GM23338 (cell line): Measurements from ENCODE around the gene SLC39A10. TPM values are rescaled to one million over a fixed set of nuclear protein-coding genes. Genes with fewer than 3 reads are reported as not detected.

Source experiments
- ATAC-seq: fragments of 200-7000 bp; cut with Tn5 transposase; 3 replicates; pipeline ENCODE4 v1.9.1; 2020
- DNase-seq: peaks from one replicate; pipeline ENCODE4 v3.0.0-alpha.2; 2015; ENCODE audit warnings: low spot score
- H2AFZ ChIP-seq: fragments of 200-600 bp; sonication (generic); 2 replicates; pipeline ENCODE4 v1.8.0; 2016; ENCODE audit warnings: antibody characterized with exemption, mild to moderate bottlenecking, moderate library complexity
- H3F3A ChIP-seq: fragments of 200-600 bp; sonication (generic); replicated peaks from 2 replicates; pipeline ENCODE4 v1.8.0; 2017; ENCODE audit warnings: antibody characterized with exemption, mixed run types, low read depth
- H3K27ac ChIP-seq: fragments of 200-600 bp; sonication (generic); 2 replicates; pipeline ENCODE4 v1.6.1; 2016; ENCODE audit warnings: low read depth
- H3K27me3 ChIP-seq: fragments of 200-600 bp; sonication (generic); 2 replicates; pipeline ENCODE4 v1.8.0; 2016; ENCODE audit warnings: mild to moderate bottlenecking, mixed run types, moderate library complexity; ENCODE audit not compliant: insufficient read depth
- H3K36me3 ChIP-seq: fragments of 200-600 bp; sonication (generic); 2 replicates; pipeline ENCODE4 v1.8.0; 2016; ENCODE audit warnings: mild to moderate bottlenecking; ENCODE audit not compliant: insufficient read depth
- H3K4me1 ChIP-seq: fragments of 200-600 bp; sonication (generic); 2 replicates; pipeline ENCODE4 v1.8.0; 2016; ENCODE audit warnings: mild to moderate bottlenecking, moderate library complexity; ENCODE audit not compliant: insufficient read depth
- H3K4me2 ChIP-seq: fragments of 200-600 bp; sonication (generic); 2 replicates; pipeline ENCODE4 v1.7.1; 2017; ENCODE audit warnings: mixed run types
- H3K4me3 ChIP-seq: fragments of 200-600 bp; sonication (generic); 2 replicates; pipeline ENCODE4 v1.6.1; 2016; ENCODE audit warnings: mixed run types
- H3K79me2 ChIP-seq: fragments of 200-600 bp; sonication (generic); replicated peaks from 2 replicates; pipeline ENCODE4 v1.8.0; 2017; ENCODE audit warnings: mild to moderate bottlenecking; ENCODE audit not compliant: insufficient read depth
- H3K9me2 ChIP-seq: fragments of 200-600 bp; sonication (generic); 2 replicates; pipeline ENCODE4 v1.8.0; 2017; ENCODE audit not compliant: insufficient read depth
- H4K20me1 ChIP-seq: fragments of 200-600 bp; sonication (generic); replicated peaks from 2 replicates; pipeline ENCODE4 v1.8.0; 2017; ENCODE audit warnings: mild to moderate bottlenecking; ENCODE audit not compliant: insufficient read depth
- H3K27ac Mint-ChIP-seq: 2 replicates; pipeline ENCODE4 v1.8.0; 2020; ENCODE audit warnings: inconsistent platforms, mild to moderate bottlenecking, moderate library complexity, mixed read lengths
- H3K27me3 Mint-ChIP-seq: 3 replicates; pipeline ENCODE4 v1.8.0; 2022; ENCODE audit warnings: low read depth, mild to moderate bottlenecking, moderate library complexity, mixed read lengths, inconsistent platforms; ENCODE audit not compliant: insufficient read depth, poor library complexity
- H3K36me3 Mint-ChIP-seq: 3 replicates; pipeline ENCODE4 v1.8.0; 2021; ENCODE audit warnings: low read depth, mild to moderate bottlenecking, inconsistent platforms, moderate library complexity, mixed read lengths
- H3K4me1 Mint-ChIP-seq: 3 replicates; pipeline ENCODE4 v1.8.0; 2020; ENCODE audit warnings: mild to moderate bottlenecking, inconsistent platforms, mixed read lengths
- H3K4me3 Mint-ChIP-seq: 3 replicates; pipeline ENCODE4 v1.8.0; 2021; ENCODE audit warnings: moderate library complexity, mild to moderate bottlenecking, inconsistent platforms, mixed read lengths
- H3K9me3 Mint-ChIP-seq: 3 replicates; pipeline ENCODE4 v1.8.0; 2020; ENCODE audit warnings: moderate library complexity, mild to moderate bottlenecking, inconsistent platforms, mixed read lengths
- CREB1 ChIP-seq: fragments of 250-450 bp; sonication (Bioruptor Pico); IDR thresholded peaks from 2 replicates; pipeline ENCODE4 v1.5.0; 2020; ENCODE audit warnings: low read depth, mild to moderate bottlenecking, moderate library complexity
- CTCF ChIP-seq, 2 experiments: fragments of 200-600 bp in 1 of 2; sonication (generic) in 1 of 2; conservative IDR thresholded peaks; 2 replicates each; pipeline versions ENCODE4 v1.5.1 to v1.6.1; 2016 to 2017; ENCODE audit warnings: antibody characterized with exemption in 2 of 2, low read depth in 2 of 2, mild to moderate bottlenecking in 2 of 2, moderate library complexity in 1 of 2
- ETS1 ChIP-seq: IDR thresholded peaks from 2 replicates; pipeline ENCODE4 v1.6.1; 2016; ENCODE audit warnings: antibody characterized with exemption
- EZH2 ChIP-seq: fragments of 200-600 bp; sonication (generic); IDR thresholded peaks from one replicate; pipeline ENCODE4 v1.8.0; 2017; ENCODE audit warnings: antibody characterized with exemption, mild to moderate bottlenecking, low read depth; ENCODE audit not compliant: unreplicated experiment
- EZH2phosphoT487 ChIP-seq: fragments of 200-600 bp; sonication (generic); IDR thresholded peaks from one replicate; pipeline ENCODE4 v1.8.1; 2018; ENCODE audit warnings: antibody characterized with exemption; ENCODE audit not compliant: unreplicated experiment
- JUNB ChIP-seq: IDR thresholded peaks from one replicate; pipeline ENCODE4 v1.6.1; 2016; ENCODE audit warnings: antibody characterized with exemption; ENCODE audit not compliant: unreplicated experiment
- NANOG ChIP-seq: IDR thresholded peaks from 2 replicates; pipeline ENCODE4 v1.6.1; 2016; ENCODE audit warnings: antibody characterized with exemption, borderline replicate concordance
- POLR2AphosphoS5 ChIP-seq: IDR thresholded peaks from 2 replicates; pipeline ENCODE4 v1.6.1; 2016; ENCODE audit warnings: antibody characterized with exemption, low read depth
- REST ChIP-seq: IDR thresholded peaks from one replicate; pipeline ENCODE4 v1.6.1; 2018; ENCODE audit warnings: antibody characterized with exemption; ENCODE audit not compliant: unreplicated experiment
- STAT1 ChIP-seq: IDR thresholded peaks from one replicate; pipeline ENCODE4 v1.6.1; 2016; ENCODE audit warnings: antibody characterized with exemption; ENCODE audit not compliant: unreplicated experiment
- ZNF114 ChIP-seq: fragments of 250-450 bp; sonication (Bioruptor Pico); IDR thresholded peaks from 2 replicates; pipeline ENCODE4 v1.5.0; 2020; ENCODE audit warnings: mild to moderate bottlenecking, moderate library complexity
- ZNF331 ChIP-seq: fragments of 250-450 bp; sonication (Bioruptor Pico); IDR thresholded peaks from 2 replicates; pipeline ENCODE4 v1.5.0; 2020; ENCODE audit warnings: low read depth, mild to moderate bottlenecking, moderate library complexity
- ZNF462 ChIP-seq: fragments of 250-450 bp; sonication (Bioruptor Pico); IDR thresholded peaks from 2 replicates; pipeline ENCODE4 v1.5.0; 2020; ENCODE audit warnings: mild to moderate bottlenecking, moderate library complexity
- polyA plus RNA-seq: library from polyadenylated mRNA; unstranded; fragments of >200 nt; fragmentation: Nextera tagmentation; extraction: Ambion mirVana; gene quantifications from 2 replicates; pipeline ENCODE4 v1.2.1, GENCODE V29; 2016
- total RNA-seq: library from RNA; depleted of rRNA; stranded (reverse); fragments of >200 nt; shearing (Covaris generic); gene quantifications from 2 replicates; pipeline ENCODE4 v1.2.3, GENCODE V29; 2014

SLC39A10 gene
- total and polyA plus RNA-seq, 2 experiments from 2014 or later, result 261 to 356 TPM

GRCh38 chr2:195716466-195716865 lies 59.4 kb downstream of the SLC39A10 start:
- Histone ChIP-seq H3K27ac (no peak overlapping the region), H3F3A (no peaks in the 10 kb centered on the region), H3K9me2 (no peaks in the 10 kb centered on the region), H3K79me2 (peaks cover 9% of the 10 kb centered on the region; the same call in 1 of the 2 replicates), H3K4me2 (no peak overlapping the region), H2AFZ (no peak overlapping the region), H3K36me3 (peaks cover 42% of the 10 kb centered on the region; the same call in 1 of the 2 replicates), H3K4me3 (no peak overlapping the region), H3K4me1 (peaks cover 12% of the 10 kb centered on the region; the same call in 1 of the 2 replicates), H4K20me1 (0 out of 2 replicates have a peak, but pooled peaks cover 5% of the 10 kb centered on the region), H3K27me3 (no peaks in the 10 kb centered on the region)
- peaks cover 62% of the 10 kb centered on the region for H3K36me3 Mint-ChIP-seq
- ATAC-seq (no peak), DNase-seq (no peak)
- no peaks in the 10 kb centered on the region for H3K9me3 Mint-ChIP-seq
- TF ChIP-seq ETS1 (no peak), EZH2phosphoT487 (no peak), CREB1 (CRISPR knock-in tag) (no peak), CTCF (conservative IDR thresholded peaks at IDR 0.05; ENCODE audit: low read depth in 2 of 2) (no peak), ZNF114 (no peak), ZNF462 (no peak), STAT1 (no peak), ZNF331 (CRISPR knock-in tag) (no peak), POLR2AphosphoS5 (no peak), JUNB (no peak), NANOG (no peak), REST (no peak), EZH2 (no peak)
- no peak overlapping the region for H3K4me3 Mint-ChIP-seq
- no peak overlapping the region; the same call in 1 of the 2 replicates for H3K27ac Mint-ChIP-seq
- no peaks in the 10 kb centered on the region for H3K27me3 Mint-ChIP-seq
- peaks cover 19% of the 10 kb centered on the region for H3K4me1 Mint-ChIP-seq
